ENCODE data around the gene RAB40C.

The RAB40C gene

DNA sequence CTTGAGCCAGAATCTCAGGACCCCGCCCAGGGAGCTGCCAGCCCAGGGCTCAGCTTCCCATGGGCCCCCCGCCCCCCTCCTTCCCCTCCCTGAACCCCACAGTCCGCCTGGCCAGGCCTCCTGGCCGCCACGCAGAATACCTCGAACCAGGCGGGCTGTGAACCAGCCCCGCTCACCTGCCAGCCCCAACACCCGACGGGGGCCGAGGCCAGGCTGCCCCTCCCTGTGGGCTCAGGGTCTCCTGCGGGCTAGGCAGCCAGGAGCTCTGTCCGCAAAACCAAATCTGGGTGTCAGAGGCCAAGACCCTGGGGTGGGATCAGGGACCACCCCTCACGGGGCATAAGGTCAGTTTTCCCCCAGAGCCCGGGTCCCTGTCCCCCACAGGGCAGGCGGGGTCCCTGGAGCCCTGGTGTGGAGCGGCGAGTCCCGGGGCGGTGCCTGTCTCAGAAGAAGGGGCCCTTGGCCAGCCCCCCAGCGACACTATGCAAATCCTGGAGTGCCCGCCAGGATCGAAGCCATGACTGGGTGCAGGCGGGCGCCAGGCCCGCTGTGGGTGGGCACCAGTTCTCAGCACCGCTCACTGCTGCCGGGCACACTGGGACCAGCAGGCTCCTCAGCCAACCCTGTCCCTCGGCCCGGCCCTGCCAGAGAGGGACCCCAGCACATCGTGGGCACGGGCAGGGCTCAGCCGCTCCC, 36.1 kb upstream of the RAB40C start:
- Histone ChIP-seq H3K79me2 (ENCODE audit: control insufficient read depth, insufficient read depth, low read length, unreplicated experiment) (peaks cover 4% of the 10 kb centered on the region), H3K27ac (ENCODE audit: low read depth, low read length) (peak overlapping the region; percentile 36), H3K4me1 (ENCODE audit: control insufficient read depth, insufficient read depth, low read length, unreplicated experiment) (peaks cover 22% of the 10 kb centered on the region), H3K36me3 (ENCODE audit: insufficient read depth, low read length) (peaks cover 5% of the 10 kb centered on the region; the same call in 1 of the 2 replicates), H3K27me3 (ENCODE audit: insufficient read depth, low read length) (no peaks in the 10 kb centered on the region), H3K4me3 (ENCODE audit: low read depth, low read length) (peak overlapping the region; percentile 19; the same call in 1 of the 2 replicates), H2AFZ (ENCODE audit: low read length, unreplicated experiment) (no peak overlapping the region)

DNA sequence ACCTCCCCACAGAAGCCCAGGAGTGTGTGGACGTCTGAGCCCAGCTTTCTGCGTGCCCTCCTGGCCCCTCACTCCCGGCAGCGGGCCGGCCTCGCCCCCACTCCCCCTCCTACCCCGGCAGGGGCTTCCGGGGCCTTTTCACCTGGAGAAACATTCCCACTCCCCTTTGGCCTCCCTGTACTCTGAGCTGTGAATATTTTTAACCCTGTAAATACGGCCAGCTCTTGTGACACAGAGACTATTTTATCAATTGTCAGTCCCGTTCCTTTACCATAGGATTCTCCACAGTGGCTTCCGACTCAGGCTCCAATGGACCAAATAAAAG, 35.6 kb upstream of the RAB40C start:
- no peak overlapping the region for H2AFZ ChIP-seq (ENCODE audit: low read length, unreplicated experiment)
- peaks cover 2% of the 10 kb centered on the region for H3K79me2 ChIP-seq (ENCODE audit: control insufficient read depth, insufficient read depth, low read length, unreplicated experiment)
- peak overlapping the region; percentile 19; the same call in 1 of the 2 replicates for H3K4me3 ChIP-seq (ENCODE audit: low read depth, low read length)
- peaks cover 4% of the 10 kb centered on the region for H3K27me3 ChIP-seq (ENCODE audit: insufficient read depth, low read length)
- peaks cover 5% of the 10 kb centered on the region; the same call in 1 of the 2 replicates for H3K36me3 ChIP-seq (ENCODE audit: insufficient read depth, low read length)
- H3K27ac ChIP-seq (ENCODE audit: low read depth, low read length): peak overlapping the region; percentile 36
- peaks cover 22% of the 10 kb centered on the region for H3K4me1 ChIP-seq (ENCODE audit: control insufficient read depth, insufficient read depth, low read length, unreplicated experiment)

DNA sequence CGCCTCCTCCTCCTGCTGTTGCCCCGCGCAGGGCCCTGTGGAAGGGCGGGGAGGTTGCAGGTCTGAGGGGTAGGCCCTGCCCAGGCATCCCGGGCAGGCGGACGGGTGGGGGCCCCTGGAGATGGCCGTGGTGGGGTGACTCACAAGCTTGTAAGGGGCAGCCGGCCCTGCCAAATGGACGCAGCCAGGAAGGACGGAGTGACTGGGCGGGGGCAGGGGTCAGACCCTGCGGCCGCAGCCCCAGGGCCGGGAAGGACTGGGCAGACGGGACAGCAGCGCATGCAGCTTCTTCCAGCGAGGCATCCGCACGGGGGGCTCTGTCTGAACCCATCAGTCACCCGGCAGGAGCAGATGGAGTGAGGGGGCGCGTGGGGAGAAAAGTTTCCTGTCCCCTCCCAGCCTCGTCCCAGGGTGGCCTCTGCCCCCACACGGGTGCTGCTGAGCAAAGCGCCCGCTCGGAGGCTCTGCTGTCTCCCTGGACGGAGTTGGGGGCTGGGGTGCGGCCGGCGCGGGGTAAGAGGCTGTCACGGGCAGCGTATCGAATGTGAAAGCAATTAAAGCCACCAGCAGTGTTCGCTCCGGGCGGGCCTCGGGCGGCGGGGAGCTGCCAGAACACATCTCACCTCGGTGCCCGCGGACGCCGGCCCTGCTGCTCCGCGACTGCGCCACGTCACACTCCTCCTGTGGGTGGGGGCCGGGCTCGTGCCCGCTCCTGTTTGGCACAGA, 35.1 kb upstream of the RAB40C start:
- Histone ChIP-seq H3K4me3 (ENCODE audit: low read depth, low read length) (peak overlapping the region; percentile 19), H3K27ac (ENCODE audit: low read depth, low read length) (peak overlapping the region; percentile 36), H2AFZ (ENCODE audit: low read length, unreplicated experiment) (no peak overlapping the region)

DNA sequence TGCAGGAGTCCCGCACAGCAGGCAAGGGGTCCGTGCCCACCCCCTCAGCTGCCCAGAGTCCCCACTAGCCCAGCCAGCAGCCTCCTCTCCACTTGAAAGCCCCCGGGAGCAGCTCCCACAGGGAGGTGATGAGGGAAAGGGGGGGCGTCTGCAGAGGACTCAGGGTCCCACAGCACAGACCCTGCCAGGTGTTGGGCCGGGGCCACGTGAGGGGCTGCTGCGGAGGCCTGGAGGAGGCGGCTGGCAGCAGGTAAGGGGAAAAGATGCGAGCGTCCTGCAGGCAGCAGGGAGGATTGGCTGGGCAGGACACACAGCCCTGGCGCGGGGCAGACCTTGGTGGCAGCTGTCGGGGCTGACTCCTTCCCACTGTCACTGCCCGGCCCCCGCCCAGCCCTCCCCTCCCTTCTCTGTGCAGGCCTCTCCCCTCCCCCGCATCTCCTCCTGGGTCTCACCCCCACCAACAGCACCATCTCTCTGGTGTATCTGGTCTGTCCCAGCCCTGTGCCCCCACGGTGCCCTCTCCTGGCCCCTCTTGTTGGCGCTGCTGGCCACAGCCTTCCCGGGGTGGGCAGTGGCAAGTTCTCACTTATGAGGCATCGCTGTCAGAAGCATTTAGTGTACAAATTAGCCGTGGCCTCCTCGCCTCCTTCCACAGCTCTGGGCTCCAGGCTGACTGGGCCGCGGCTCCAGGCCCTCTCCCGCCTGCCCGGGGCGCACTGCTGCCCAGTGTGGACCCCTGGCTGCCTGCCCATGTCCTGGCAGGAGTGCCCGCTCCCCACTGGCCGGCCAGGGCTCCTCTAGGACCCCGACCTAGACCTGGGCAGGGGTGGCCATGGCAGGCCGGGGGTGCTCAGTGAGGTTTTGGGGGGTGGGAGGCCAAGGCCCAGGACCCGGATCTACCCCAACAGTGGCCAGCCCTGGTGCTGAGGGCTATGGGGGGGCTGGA, 34.1 kb upstream of the RAB40C start:
- Histone ChIP-seq H2AFZ (ENCODE audit: low read length, unreplicated experiment) (no peak overlapping the region), H3K27ac (ENCODE audit: low read depth, low read length) (peak overlapping the region; percentile 33), H3K27me3 (ENCODE audit: insufficient read depth, low read length) (peaks cover 15% of the 10 kb centered on the region), H3K79me2 (ENCODE audit: control insufficient read depth, insufficient read depth, low read length, unreplicated experiment) (no peaks in the 10 kb centered on the region), H3K36me3 (ENCODE audit: insufficient read depth, low read length) (peaks cover 5% of the 10 kb centered on the region; the same call in 1 of the 2 replicates), H3K4me3 (ENCODE audit: low read depth, low read length) (no peak overlapping the region), H3K4me1 (ENCODE audit: control insufficient read depth, insufficient read depth, low read length, unreplicated experiment) (peaks cover 22% of the 10 kb centered on the region)

More for the DNA sequence above, 35.1 kb upstream of the RAB40C start:
- peaks cover 9% of the 10 kb centered on the region for H3K27me3 ChIP-seq (ENCODE audit: insufficient read depth, low read length)
- H3K4me1 ChIP-seq (ENCODE audit: control insufficient read depth, insufficient read depth, low read length, unreplicated experiment): peaks cover 22% of the 10 kb centered on the region
- peaks cover 5% of the 10 kb centered on the region; the same call in 1 of the 2 replicates for H3K36me3 ChIP-seq (ENCODE audit: insufficient read depth, low read length)
- no peaks in the 10 kb centered on the region for H3K79me2 ChIP-seq (ENCODE audit: control insufficient read depth, insufficient read depth, low read length, unreplicated experiment)

DNA sequence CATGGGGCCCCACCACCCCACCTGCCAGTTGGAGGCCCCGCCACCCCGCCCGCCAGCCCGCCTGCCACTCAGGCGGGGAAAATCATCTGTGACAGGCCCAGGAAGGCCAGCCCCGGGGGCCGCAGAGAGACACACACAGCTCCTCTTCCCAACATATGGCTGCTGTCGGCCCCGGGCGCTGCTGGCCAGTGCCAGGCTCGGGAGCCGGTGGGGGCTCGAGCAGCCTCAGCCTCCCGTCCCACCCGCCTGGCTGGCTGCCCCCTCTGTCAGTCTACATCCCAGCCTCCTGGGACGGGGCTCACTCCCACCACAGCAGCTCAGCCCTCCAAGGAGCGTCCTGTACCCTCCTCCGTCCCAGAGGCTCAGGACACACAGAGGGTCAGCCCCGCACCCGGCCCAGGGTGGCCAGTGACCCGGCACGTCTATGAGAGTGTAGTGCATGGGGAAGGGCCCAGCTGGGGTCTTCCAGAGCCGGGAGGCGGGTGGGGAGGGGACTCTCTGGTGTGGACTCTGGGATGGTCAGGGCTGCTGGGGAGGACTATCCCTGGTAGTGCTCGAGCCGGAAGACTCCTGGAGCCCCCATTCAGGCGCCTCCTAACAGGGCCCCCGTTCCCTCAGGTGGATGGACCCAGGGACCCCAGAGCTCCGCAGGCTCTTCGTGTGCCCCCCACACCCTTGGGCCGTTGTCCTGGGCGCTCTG, 33.2 kb upstream of the RAB40C start:
- no peak overlapping the region for H3K4me3 ChIP-seq (ENCODE audit: low read depth, low read length)
- no peak overlapping the region for H3K27ac ChIP-seq (ENCODE audit: low read depth, low read length)
- H3K79me2 ChIP-seq (ENCODE audit: control insufficient read depth, insufficient read depth, low read length, unreplicated experiment): no peaks in the 10 kb centered on the region
- H3K36me3 ChIP-seq (ENCODE audit: insufficient read depth, low read length): peaks cover 3% of the 10 kb centered on the region; the same call in 1 of the 2 replicates
- peaks cover 23% of the 10 kb centered on the region for H3K27me3 ChIP-seq (ENCODE audit: insufficient read depth, low read length)
- H3K4me1 ChIP-seq (ENCODE audit: control insufficient read depth, insufficient read depth, low read length, unreplicated experiment): peaks cover 22% of the 10 kb centered on the region
- no peak overlapping the region for H2AFZ ChIP-seq (ENCODE audit: low read length, unreplicated experiment)

DNA sequence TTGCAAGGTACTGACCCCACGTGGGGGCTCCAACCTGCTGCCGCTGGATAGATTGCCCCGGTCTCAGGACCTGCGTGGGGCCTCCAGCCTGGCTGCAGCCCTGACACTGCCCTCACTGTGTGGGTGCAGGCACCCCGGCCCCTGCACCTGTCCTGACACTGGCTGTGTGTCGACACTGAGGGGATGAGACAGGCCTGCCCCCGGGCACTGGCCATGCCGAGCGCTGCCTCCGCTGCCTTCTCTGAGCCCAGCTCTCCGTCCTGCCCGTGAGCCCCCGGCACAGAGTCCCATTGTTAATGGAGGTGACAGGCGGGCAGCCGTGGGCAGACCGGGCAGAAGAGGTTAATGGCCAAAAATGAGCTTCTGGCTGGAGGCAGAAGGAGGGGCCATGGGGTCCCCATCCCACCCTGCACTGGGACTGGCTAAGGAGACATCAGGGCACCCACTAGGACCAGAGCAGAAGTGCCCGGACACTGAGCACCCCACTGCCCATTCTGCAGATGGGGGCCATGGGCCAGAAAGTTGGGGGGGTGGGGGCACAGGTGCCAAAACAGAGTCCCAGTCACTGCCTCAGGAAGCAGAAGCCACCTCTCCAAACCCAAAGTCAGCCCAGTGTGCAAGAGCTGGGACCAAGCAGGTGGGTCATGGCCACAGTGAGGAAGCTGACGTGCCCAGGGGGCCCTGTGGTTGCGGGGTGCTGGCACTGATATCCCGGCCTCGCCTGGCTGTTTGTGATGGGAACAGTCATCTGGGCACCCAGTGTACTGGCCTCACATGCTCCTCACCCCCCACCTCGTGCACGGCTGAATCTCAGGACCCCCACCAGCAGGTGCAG, 32.2 kb upstream of the RAB40C start:
- Histone ChIP-seq H3K36me3 (ENCODE audit: insufficient read depth, low read length) (no peaks in the 10 kb centered on the region), H2AFZ (ENCODE audit: low read length, unreplicated experiment) (no peak overlapping the region), H3K4me3 (ENCODE audit: low read depth, low read length) (no peak overlapping the region), H3K4me1 (ENCODE audit: control insufficient read depth, insufficient read depth, low read length, unreplicated experiment) (peaks cover 22% of the 10 kb centered on the region), H3K79me2 (ENCODE audit: control insufficient read depth, insufficient read depth, low read length, unreplicated experiment) (no peaks in the 10 kb centered on the region), H3K27ac (ENCODE audit: low read depth, low read length) (no peak overlapping the region), H3K27me3 (ENCODE audit: insufficient read depth, low read length) (peaks cover 28% of the 10 kb centered on the region)

DNA sequence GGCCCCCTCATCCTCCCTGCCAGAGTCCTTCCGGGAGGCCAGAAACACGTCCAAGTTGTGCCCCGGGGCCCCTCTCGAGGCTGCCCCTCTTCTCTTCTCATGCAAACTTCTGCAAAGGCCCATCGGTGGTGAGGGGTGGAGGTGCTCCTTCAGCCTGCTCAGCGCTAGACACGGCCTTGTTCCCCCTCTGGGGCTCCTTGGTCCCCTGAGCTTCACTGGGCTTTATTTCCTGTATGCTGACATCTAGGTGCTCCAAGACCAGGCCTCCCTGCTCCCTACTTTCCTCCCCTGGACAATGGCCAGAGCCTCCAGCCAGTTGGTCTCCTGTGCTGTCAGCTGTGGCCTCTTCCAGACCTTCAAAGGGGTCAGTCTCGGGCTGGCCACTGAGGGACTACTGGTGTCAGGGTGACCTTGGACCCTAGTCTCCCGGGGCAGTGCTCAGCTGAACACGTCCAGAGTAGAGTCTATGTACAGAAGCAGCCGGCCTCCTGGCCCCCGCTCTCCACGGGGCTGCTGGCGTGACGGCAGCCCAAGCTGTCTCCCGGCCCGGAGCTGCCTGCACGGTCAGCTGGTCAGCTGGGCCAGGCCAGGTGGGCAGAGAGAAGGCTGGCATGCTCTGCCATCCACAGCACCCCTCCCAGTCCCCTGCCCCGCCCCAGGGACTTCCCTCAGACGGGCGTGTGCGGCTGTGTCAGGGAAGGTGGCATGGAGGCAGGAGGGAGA, 31.4 kb upstream of the RAB40C start:
- H3K27me3 ChIP-seq (ENCODE audit: insufficient read depth, low read length): peaks cover 28% of the 10 kb centered on the region
- no peak overlapping the region for H2AFZ ChIP-seq (ENCODE audit: low read length, unreplicated experiment)
- H3K79me2 ChIP-seq (ENCODE audit: control insufficient read depth, insufficient read depth, low read length, unreplicated experiment): no peaks in the 10 kb centered on the region
- H3K36me3 ChIP-seq (ENCODE audit: insufficient read depth, low read length): no peaks in the 10 kb centered on the region
- H3K27ac ChIP-seq (ENCODE audit: low read depth, low read length): no peak overlapping the region
- H3K4me1 ChIP-seq (ENCODE audit: control insufficient read depth, insufficient read depth, low read length, unreplicated experiment): peaks cover 19% of the 10 kb centered on the region
- H3K4me3 ChIP-seq (ENCODE audit: low read depth, low read length): no peak overlapping the region

DNA sequence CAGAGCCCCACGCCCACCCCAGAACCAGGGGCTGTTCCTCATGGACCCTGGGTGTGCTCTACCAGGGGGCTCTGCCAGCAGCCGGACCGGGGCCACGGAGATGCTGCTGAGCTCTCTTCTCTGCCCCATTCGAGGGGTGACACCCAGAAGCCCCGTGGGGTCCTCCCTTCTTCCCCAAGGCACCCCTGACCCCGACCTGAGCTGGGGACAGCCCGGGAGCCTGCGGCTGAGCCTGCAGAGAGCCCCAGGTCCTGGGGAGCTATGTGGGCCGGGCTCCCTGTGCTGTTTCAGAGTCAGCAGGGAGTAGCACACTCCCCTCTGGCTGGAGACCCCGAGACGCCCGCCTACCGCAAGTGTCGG, 30.9 kb upstream of the RAB40C start:
- no peak overlapping the region for H3K27ac ChIP-seq (ENCODE audit: low read depth, low read length)
- H2AFZ ChIP-seq (ENCODE audit: low read length, unreplicated experiment): no peak overlapping the region
- H3K27me3 ChIP-seq (ENCODE audit: insufficient read depth, low read length): peaks cover 28% of the 10 kb centered on the region
- no peak overlapping the region for H3K4me3 ChIP-seq (ENCODE audit: low read depth, low read length)
- peaks cover 14% of the 10 kb centered on the region for H3K4me1 ChIP-seq (ENCODE audit: control insufficient read depth, insufficient read depth, low read length, unreplicated experiment)
- no peaks in the 10 kb centered on the region for H3K36me3 ChIP-seq (ENCODE audit: insufficient read depth, low read length)
- no peaks in the 10 kb centered on the region for H3K79me2 ChIP-seq (ENCODE audit: control insufficient read depth, insufficient read depth, low read length, unreplicated experiment)

Measured in ACC112 (cell line).